ENCODE measurements around the gene RNF217. TPM values are rescaled to one million over a fixed set of nuclear protein-coding genes. Genes with fewer than 3 reads are reported as not detected.

The RNF217 gene
- total RNA-seq (ENCODE audit: low replicate concordance): 25.9 and 28.4 TPM in 2 replicates

GRCh38 chr6:124961777-124962638 is at the start of gene RNF217:
TSS of gene RNF217 (plus strand) at chr6:124962437. CDS start at chr6:124962545, 108 bp downstream.

Other genes with a start within 250 kb of the RNF217 start
- gene TPD52L1, start 191.3 kb downstream of the RNF217 start, total RNA-seq (ENCODE audit: low replicate concordance): 5.6 and 24.5 TPM in 2 replicates